HG03196 (cell line): Measurements from ENCODE around the gene CAVIN3.

Source experiments
- ATAC-seq: cut with Tn5 transposase; IDR thresholded peaks from one replicate; pipeline ENCODE4 v1.9.1; 2021; ENCODE audit not compliant: unreplicated experiment

Gene CAVIN3

DNA sequence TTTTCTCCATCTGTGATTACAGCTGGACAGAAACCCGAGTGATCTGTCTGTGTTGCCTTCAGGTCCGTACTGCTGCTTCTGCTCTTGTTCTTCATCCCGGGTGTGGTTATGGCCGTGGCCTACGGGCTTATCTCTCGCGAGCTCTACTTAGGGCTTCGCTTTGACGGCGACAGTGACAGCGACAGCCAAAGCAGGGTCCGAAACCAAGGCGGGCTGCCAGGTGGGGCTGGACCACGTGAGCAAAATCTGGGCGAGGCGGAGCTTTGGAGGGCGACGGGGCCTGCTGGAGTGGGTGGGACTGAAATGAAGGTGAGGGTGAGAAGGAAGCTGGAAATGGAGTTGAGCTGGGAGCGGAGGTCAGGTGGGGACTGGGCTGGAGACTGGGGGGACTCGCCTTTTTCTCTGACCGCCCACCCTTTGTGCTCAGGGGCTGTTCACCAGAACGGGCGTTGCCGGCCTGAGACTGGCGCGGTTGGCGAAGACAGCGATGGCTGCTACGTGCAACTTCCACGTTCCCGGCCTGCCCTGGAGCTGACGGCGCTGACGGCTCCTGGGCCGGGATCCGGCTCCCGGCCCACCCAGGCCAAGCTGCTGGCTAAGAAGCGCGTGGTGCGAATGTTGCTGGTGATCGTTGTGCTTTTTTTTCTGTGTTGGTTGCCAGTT lies 49.6 kb downstream of the CAVIN3 start:
- ATAC-seq = no peak

DNA sequence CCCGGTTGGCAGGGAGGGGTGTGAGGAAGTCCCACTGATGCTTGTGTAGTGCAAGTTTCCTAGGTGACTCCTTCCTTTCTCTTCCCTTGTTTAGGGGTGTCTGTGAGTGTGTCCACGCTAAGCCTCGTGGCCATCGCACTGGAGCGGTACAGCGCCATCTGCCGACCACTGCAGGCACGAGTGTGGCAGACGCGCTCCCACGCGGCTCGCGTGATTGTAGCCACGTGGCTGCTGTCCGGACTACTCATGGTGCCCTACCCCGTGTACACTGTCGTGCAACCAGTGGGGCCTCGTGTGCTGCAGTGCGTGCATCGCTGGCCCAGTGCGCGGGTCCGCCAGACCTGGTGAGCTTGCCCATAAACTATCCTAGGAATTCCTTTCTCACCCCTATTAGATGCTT lies 50.3 kb downstream of the CAVIN3 start:
- ATAC-seq = no peak
